HL-60/S4 (cell line): ENCODE data around the gene CBFA2T2.
"Not testable (repeated sequence)": the region's sequence is repeated elsewhere in the genome, so short reads cannot be mapped to it uniquely, and the experiment has no call there.

Experiments
- in situ Hi-C: fragments of 300-500 bp; cut with MboI; formaldehyde crosslinking; loops from 2 replicates; pipeline ENCODE4 v1.14.3; 2022; ENCODE audit warnings: low sequenced_read_pairs

CBFA2T2 gene

GRCh38 chr20:33490023-33490933 is at the start of gene CBFA2T2:
CBFA2T2 (plus strand) TSS chr20:33490096; CDS start chr20:33490268, 172 bp downstream.
- in situ Hi-C loops, result no loop called here

- in situ Hi-C loops, result not testable (repeated sequence)
Observed at GRCh38 chr20:33440562-33440961, 49.3 kb upstream of the CBFA2T2 start.

- in situ Hi-C loops, result no loop called here
Observed at GRCh38 chr20:33441142-33441955, 48.5 kb upstream of the CBFA2T2 start.

GRCh38 chr20:33442136-33443005 is 47.5 kb upstream of the CBFA2T2 start:
- in situ Hi-C loops, result no loop called here

DNA sequence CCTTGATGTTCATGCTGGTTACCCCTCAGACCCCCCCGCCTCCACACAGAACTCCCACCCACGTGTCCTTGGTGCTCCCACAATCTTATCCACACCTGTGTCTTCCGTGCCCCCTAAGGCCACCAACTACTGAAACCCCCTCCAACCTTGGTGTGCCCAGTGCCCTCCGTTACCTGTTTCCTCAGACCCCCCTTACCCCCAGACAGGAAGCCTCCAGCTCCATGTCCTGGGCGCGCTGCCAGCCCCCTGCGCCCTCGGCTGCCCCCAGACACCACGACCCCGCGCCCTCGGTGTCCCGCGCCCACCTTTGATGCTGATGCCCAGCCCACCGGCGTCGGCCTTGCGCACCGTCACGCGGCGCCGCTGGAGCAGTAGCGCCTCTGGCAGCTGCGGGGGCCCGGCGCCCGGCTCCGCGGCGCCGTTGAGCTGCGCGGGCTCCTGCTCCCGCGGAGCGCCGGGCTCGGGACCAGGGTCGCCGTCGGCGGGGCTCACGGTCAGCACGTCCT is 46.8 kb upstream of the CBFA2T2 start:
- in situ Hi-C loops, result no loop called here

DNA sequence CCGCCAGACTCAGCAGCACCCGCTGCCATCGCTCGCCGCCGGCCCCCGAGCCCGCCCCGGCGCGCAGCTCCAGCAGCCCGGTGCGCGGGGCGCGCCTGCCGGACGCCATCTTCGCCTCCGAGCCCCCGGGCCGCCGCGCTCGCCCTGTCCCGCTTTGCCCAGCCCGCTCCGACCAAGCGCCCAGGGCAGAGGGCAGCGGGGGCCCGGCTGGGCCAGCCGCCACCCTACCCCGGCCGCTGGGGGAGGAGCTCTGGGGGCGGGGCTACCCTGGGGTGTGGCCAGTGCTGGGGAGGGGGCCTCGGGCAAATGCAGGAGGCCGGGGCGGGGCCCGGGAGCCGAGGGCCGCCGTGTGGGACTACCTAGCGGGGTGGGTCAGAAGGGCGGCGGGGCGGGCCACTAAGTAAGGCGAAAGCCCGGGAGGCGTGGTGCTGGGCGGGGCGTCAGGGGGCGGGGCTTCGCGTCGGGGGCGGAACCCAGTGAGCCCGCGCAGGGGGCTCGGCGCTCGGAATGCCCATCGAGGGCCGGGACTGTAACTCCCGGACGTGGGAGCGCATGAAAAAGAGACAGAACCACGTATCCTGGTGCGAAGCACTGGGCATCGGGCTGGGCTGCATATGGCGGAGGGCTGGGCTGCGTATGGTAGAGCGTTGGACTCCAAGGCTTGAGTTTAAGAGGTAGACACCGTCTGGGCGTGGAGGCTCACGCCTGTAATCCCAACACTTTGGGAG is 46.2 kb upstream of the CBFA2T2 start, which contains the start of gene SNTA1:
Gene SNTA1 (minus strand): TSS at position 252 of the 728 bp plus-strand sequence. CDS start 143 bp downstream, at position 109.
- in situ Hi-C loops, result no loop called here

DNA sequence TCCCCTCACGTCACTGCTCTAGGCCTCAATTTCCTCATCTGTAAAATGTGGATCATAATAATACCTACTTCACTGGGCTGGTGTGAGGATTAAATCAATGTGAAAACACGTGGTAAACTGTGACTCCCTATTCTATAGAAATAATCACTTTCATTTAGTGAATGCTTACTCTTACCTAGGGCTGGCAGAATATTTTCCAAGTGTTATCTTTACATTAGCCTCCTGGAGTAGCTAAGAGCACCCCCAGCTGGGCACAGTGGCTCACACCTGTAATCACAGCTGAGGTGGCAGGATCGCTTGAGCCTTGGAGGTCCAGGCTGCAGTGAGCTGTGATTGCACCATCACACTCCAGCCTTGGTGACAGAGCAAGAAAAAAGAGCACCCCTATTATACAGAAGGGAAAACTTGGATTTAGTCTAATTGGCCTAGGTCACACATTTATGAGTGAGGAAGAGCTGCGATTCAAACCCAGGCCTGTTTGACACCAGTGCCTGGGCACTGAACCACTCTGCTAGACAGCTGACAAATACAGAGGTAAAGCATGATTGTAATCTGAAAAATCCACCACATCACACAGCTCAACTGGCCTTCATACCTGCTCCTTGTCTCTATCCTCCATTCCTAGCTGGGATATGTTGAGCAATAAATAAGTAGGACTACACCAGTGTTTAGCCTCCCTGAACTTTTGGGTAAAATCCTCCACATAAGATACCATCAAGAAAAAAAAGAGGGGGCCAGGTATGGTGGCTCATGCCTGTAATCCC is 44.9 kb upstream of the CBFA2T2 start:
- in situ Hi-C loops, result no loop called here

- in situ Hi-C loops, result no loop called here
Observed at GRCh38 chr20:33445881-33446625, 43.8 kb upstream of the CBFA2T2 start.

- in situ Hi-C loops, result no loop called here
Observed at GRCh38 chr20:33450867-33451266, 39.0 kb upstream of the CBFA2T2 start.

GRCh38 chr20:33456916-33457642 is 32.8 kb upstream of the CBFA2T2 start:
- in situ Hi-C loops, result not testable (repeated sequence)

DNA sequence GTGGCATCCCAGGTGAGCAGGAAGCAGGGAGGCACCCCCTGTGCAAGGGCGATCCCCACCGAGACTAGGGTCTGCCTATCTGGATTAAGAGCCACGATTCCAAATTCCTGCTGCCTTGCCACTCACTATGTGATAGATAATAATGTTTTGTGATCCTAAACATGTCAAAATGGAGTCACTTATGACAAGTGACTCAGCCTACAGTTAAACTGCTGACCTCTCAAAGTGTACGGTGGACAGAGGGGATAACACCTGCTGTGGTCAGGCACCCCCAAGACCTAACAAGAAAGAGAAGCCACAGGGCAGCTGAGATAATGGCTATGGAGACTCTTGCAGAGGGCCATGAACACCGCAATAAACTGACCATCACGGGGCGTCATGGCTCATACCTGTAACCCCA is 30.3 kb upstream of the CBFA2T2 start:
- in situ Hi-C loops, result no loop called here

DNA sequence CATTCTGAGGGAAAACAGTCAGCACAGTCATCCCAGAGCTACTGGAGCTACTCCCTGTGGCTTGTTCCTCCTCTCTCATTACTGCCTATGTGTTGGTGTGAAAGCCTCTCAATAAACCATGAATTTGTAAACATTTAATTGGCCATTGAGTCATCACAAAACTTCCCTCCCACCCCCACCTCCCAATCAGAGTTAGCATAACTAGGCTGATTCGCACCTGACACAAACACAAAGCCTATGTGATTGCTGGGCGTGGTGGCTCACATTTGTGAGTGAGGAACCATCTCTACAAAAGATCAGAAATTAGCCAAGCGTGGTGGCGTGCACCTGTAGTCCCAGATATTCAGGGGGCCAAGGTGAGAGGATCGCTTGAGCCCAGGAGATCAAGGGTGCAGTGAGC is 29.2 kb upstream of the CBFA2T2 start:
- in situ Hi-C loops, result loop anchor here (10.0 kb wide), 1 partner anchor 204 kb away; the partner anchor contains the start of genes ACTL10 and C20orf144

- in situ Hi-C loops, result loop anchor here (10.0 kb wide), 1 partner anchor 201 kb away; the partner anchor contains the start of genes ACTL10 and C20orf144
Observed at GRCh38 chr20:33463332-33464101, 26.4 kb upstream of the CBFA2T2 start.

GRCh38 chr20:33464759-33465158 is 25.1 kb upstream of the CBFA2T2 start:
- in situ Hi-C loops, result loop anchor here (10.0 kb wide), 1 partner anchor 200 kb away; the partner anchor contains the start of genes ACTL10 and C20orf144

GRCh38 chr20:33465481-33466302 is 24.2 kb upstream of the CBFA2T2 start:
- in situ Hi-C loops, result loop anchor here (10.0 kb wide), 1 partner anchor 199 kb away; the partner anchor contains the start of genes ACTL10 and C20orf144

DNA sequence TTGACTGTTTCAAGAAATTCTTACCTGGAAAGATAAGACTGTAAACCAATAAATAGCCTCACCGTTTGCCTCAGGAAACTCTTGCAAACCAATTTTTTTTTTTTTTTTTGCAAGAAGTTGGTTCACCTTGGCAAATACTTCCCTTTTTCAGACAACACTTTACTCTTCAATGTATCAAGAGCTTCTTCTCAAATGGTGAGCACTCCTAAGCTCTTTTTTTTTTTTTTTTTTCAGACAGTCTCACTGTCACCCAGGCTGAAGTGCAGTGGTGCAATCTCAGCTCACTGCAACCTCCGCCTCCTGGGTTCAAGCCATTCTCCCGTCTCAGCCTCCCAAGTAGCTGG is 23.6 kb upstream of the CBFA2T2 start:
- in situ Hi-C loops, result loop anchor here (10.0 kb wide), 1 partner anchor 199 kb away; the partner anchor contains the start of genes ACTL10 and C20orf144
